Endothelial cell of umbilical vein (primary cell): ENCODE results near the gene ADAM30. TPM values are rescaled to one million over a fixed set of nuclear protein-coding genes. Genes with fewer than 3 reads are reported as not detected.

ENCODE experiments used
- BruUV-seq: library from RNA; stranded (reverse); fragments of 400-500 nt; replicated peaks from 2 replicates; lab custom pipeline; 2021; lab: Mats Ljungman, UMichigan
- CTCF ChIA-PET: fragments of 300-600, 350-600 bp; sonication (Branson Sonifier 250); formaldehyde crosslinking; loops from one replicate; lab custom pipeline; 2021; ENCODE audit warnings: antibody characterized with exemption, inconsistent platforms; lab: Charles Lee
- POLR2A ChIA-PET: fragments of 300-600, 350-600 bp; sonication (Branson Sonifier 250); formaldehyde crosslinking; loops from one replicate; lab custom pipeline; 2021; ENCODE audit warnings: antibody characterized with exemption, inconsistent platforms; lab: Charles Lee
- DNase-seq: peaks from one replicate; pipeline ENCODE4 v3.0.0-alpha.2; 2011; ENCODE audit warnings: low read depth, low spot score
- FAIRE-seq: peaks from 2 replicates; lab custom pipeline; 2011; peaks lifted over from hg19 to GRCh38; lab: Jason Lieb, UNC
- H2AFZ ChIP-seq: 2 replicates; pipeline ENCODE4 v1.6.0; 2012; ENCODE audit warnings: low read depth, low read length, control low read depth, inconsistent platforms
- H3K27ac ChIP-seq: 2 replicates; pipeline ENCODE4 v1.5.1; 2011; ENCODE audit warnings: low read depth, mild to moderate bottlenecking, control low read depth, low read length, moderate library complexity; ENCODE audit not compliant: insufficient read depth
- H3K27me3 ChIP-seq, 2 experiments: 2 replicates each; pipeline versions ENCODE4 v1.6.0 to v1.6.1; 2011; ENCODE audit warnings: low read length in 2 of 2, mixed read lengths in 1 of 2; ENCODE audit not compliant: control insufficient read depth in 2 of 2, insufficient read depth in 2 of 2
- H3K36me3 ChIP-seq, 2 experiments: 2 replicates in 1 of 2; 3 replicates in 1 of 2; pipeline ENCODE4 v1.5.1; 2011; ENCODE audit warnings: low read length in 2 of 2, mild to moderate bottlenecking in 1 of 2, moderate library complexity in 1 of 2; ENCODE audit not compliant: control insufficient read depth in 2 of 2, insufficient read depth in 2 of 2; ENCODE audit errors: extremely low read depth in 1 of 2
- H3K4me1 ChIP-seq: 3 replicates; pipeline ENCODE4 v1.5.1; 2011; ENCODE audit warnings: mild to moderate bottlenecking, low read length; ENCODE audit not compliant: control insufficient read depth, insufficient read depth; ENCODE audit errors: extremely low read depth
- H3K4me2 ChIP-seq: 2 replicates; pipeline ENCODE4 v1.6.1; 2011; ENCODE audit warnings: low read length, control low read depth, mixed read lengths; ENCODE audit not compliant: insufficient read depth
- H3K4me3 ChIP-seq, 3 experiments: fragments of 200-600 bp in 1 of 3; sonication (generic), shearing (Covaris generic) in 1 of 3; replicated peaks in 1 of 3; 2 replicates each; pipeline ENCODE4 v1.5.1; 2011 to 2016; ENCODE audit warnings: control low read depth in 3 of 3, low read length in 3 of 3, mild to moderate bottlenecking in 2 of 3, inconsistent platforms in 1 of 3, low read depth in 1 of 3, moderate library complexity in 1 of 3; ENCODE audit not compliant: insufficient read depth in 1 of 3
- H3K79me2 ChIP-seq: 2 replicates; pipeline ENCODE4 v1.6.0; 2012; ENCODE audit warnings: low read length, inconsistent platforms; ENCODE audit not compliant: control insufficient read depth, insufficient read depth
- H3K9ac ChIP-seq: replicated peaks from 2 replicates; pipeline ENCODE3; 2011; ENCODE audit warnings: low read length, control low read depth; ENCODE audit not compliant: insufficient read depth; ENCODE audit errors: extremely low read depth
- H3K9me1 ChIP-seq: replicated peaks from 3 replicates; pipeline ENCODE4 v1.6.0; 2011; ENCODE audit warnings: mild to moderate bottlenecking, low read length; ENCODE audit not compliant: control insufficient read depth, insufficient read depth; ENCODE audit errors: extremely low read depth
- H3K9me3 ChIP-seq: replicated peaks from 2 replicates; pipeline ENCODE4 v1.5.1; 2012; ENCODE audit warnings: low read length, inconsistent platforms; ENCODE audit not compliant: control insufficient read depth, insufficient read depth
- H4K20me1 ChIP-seq: replicated peaks from 2 replicates; pipeline ENCODE3; 2011; ENCODE audit warnings: mild to moderate bottlenecking, low read length; ENCODE audit not compliant: control insufficient read depth, insufficient read depth; ENCODE audit errors: extremely low read depth
- EZH2 ChIP-seq: IDR thresholded peaks from 2 replicates; pipeline ENCODE4 v1.6.1; 2012; ENCODE audit warnings: borderline replicate concordance, low read depth, mild to moderate bottlenecking, moderate library complexity, low read length, inconsistent platforms; ENCODE audit not compliant: severe bottlenecking
- FOS ChIP-seq: IDR thresholded peaks from 2 replicates; pipeline ENCODE4 v1.6.1; 2011; ENCODE audit warnings: mild to moderate bottlenecking, low read length, moderate library complexity, borderline replicate concordance; ENCODE audit not compliant: insufficient read depth
- GATA2 ChIP-seq: IDR thresholded peaks from 2 replicates; pipeline ENCODE4 v1.7.0; 2011; ENCODE audit warnings: low read depth, mild to moderate bottlenecking, moderate library complexity, mixed read lengths, low read length; ENCODE audit not compliant: insufficient read length, insufficient read depth
- JUN ChIP-seq: IDR thresholded peaks from 2 replicates; pipeline ENCODE4 v1.6.1; 2011; ENCODE audit warnings: borderline replicate concordance, low read depth; ENCODE audit not compliant: insufficient read length, insufficient read depth
- MYC ChIP-seq: IDR thresholded peaks from one replicate; pipeline ENCODE4 v1.6.1; 2011; ENCODE audit warnings: mild to moderate bottlenecking, low read depth, low read length
- POLR2A ChIP-seq: IDR thresholded peaks from 2 replicates; pipeline ENCODE4 v1.6.1; 2012; ENCODE audit warnings: low read depth, mild to moderate bottlenecking, control low read depth, low read length
- POLR2AphosphoS5 ChIP-seq: IDR thresholded peaks from 2 replicates; pipeline ENCODE4 v1.6.1; 2012; ENCODE audit warnings: low read depth, mild to moderate bottlenecking, control low read depth, low read length, moderate library complexity; ENCODE audit not compliant: insufficient read depth
- dilution Hi-C: fragments of 300-500 bp; cut with MboI; formaldehyde crosslinking; loops from one replicate; pipeline ENCODE4 v1.15.0; 2019; ENCODE audit warnings: low sequenced_read_pairs; ENCODE audit not compliant: extremely low pct_ligation_motif_present
- intact Hi-C: fragments of 100-400 bp; cut with micrococcal nuclease; formaldehyde crosslinking; loops from one replicate; pipeline ENCODE4 v1.10.0; 2022
- polyA plus RNA-seq, 4 experiments: library from polyadenylated mRNA; depleted of rRNA in 3 of 4; stranded (reverse) in 3 of 4; unstranded in 1 of 4; fragments of >200 nt; gene quantifications; 2 replicates each; pipeline versions ENCODE4 v1.2.1 to v1.2.3, GENCODE V29; 2011 to 2012; ENCODE audit warnings: missing spikeins in 1 of 4
- total RNA-seq: library from RNA; stranded (reverse); gene quantifications from 2 replicates; pipeline ENCODE4 v1.2.3, GENCODE V29; 2021
- TF ChIP-seq, protein P1 (sequence below), 2 donors: IDR thresholded peaks; 1 replicate in 1 of 2; 2 replicates in 1 of 2; pipeline ENCODE4 v1.5.1; 2011; ENCODE audit warnings: low read length in 2 of 2, mild to moderate bottlenecking in 2 of 2, moderate library complexity in 2 of 2, control low read depth in 1 of 2, inconsistent platforms in 1 of 2, low read depth in 1 of 2; ENCODE audit not compliant: insufficient read depth in 1 of 2; ENCODE audit errors: extremely low read depth in 1 of 2
- TF ChIP-seq, protein P2 (sequence below): IDR thresholded peaks from 2 replicates; pipeline ENCODE4 v1.6.1; 2011; ENCODE audit not compliant: insufficient read depth, insufficient read length

Gene ADAM30
- total and polyA plus RNA-seq, 2 donors (not counting 3 experiments of a cell fraction or from before 2014, with no cell fraction given): not detected

DNA sequence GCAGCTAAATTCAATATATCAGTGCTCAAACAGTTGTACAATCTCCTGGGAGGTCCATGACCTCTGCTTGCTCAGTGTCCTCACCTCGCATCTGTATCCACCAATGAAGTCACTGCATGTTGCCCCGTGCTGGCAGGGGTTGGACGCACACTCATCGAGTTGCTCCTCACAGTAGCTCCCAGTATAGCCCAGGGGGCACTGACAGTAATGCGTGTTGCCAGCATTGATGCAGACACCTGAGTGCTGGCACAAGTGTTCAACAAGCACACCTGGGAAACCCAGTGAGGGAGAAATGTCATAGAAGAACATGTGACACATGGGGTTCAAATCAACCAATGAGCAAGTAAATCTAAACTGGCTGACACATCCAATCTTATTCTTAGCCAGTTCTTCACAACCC lies 40.9 kb upstream of the ADAM30 start:
- Histone ChIP-seq H3K9ac (no peak overlapping the region), H3K4me2 (no peak overlapping the region), H2AFZ (no peak overlapping the region), H3K27me3 (no peaks in the 10 kb centered on the region), H3K27ac (no peak overlapping the region), H3K79me2 (no peaks in the 10 kb centered on the region), H4K20me1 (no peaks in the 10 kb centered on the region), H3K9me3 (no peaks in the 10 kb centered on the region), H3K36me3 (peaks cover 0 to 4% of the 10 kb centered on the region in 2 experiments), H3K9me1 (no peaks in the 10 kb centered on the region), H3K4me1 (no peaks in the 10 kb centered on the region), H3K4me3 (no peak overlapping the region)
- ChIA-PET CTCF (no interaction called here), POLR2A (no interaction called here)
- no TSS peak for BruUV-seq
- FAIRE-seq: no peak
- TF ChIP-seq FOS (no peak), EZH2 (no peak), JUN (no peak), POLR2A (no peak), POLR2AphosphoS5 (no peak), GATA2 (no peak), MYC (no peak)
- TF ChIP-seq, protein P1, sequence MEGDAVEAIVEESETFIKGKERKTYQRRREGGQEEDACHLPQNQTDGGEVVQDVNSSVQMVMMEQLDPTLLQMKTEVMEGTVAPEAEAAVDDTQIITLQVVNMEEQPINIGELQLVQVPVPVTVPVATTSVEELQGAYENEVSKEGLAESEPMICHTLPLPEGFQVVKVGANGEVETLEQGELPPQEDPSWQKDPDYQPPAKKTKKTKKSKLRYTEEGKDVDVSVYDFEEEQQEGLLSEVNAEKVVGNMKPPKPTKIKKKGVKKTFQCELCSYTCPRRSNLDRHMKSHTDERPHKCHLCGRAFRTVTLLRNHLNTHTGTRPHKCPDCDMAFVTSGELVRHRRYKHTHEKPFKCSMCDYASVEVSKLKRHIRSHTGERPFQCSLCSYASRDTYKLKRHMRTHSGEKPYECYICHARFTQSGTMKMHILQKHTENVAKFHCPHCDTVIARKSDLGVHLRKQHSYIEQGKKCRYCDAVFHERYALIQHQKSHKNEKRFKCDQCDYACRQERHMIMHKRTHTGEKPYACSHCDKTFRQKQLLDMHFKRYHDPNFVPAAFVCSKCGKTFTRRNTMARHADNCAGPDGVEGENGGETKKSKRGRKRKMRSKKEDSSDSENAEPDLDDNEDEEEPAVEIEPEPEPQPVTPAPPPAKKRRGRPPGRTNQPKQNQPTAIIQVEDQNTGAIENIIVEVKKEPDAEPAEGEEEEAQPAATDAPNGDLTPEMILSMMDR (IDR thresholded peaks at IDR 0.05; ENCODE audit: extremely low read depth in 1 of 2, insufficient read depth in 1 of 2, low read depth in 1 of 2, low read length in 2 of 2): no peak
- TF ChIP-seq, protein P2, sequence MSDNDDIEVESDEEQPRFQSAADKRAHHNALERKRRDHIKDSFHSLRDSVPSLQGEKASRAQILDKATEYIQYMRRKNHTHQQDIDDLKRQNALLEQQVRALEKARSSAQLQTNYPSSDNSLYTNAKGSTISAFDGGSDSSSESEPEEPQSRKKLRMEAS: no peak
- dilution Hi-C loops (no loop called here), intact Hi-C loops (no loop called here)
- no peak for DNase-seq
